Measurements from ENCODE around the gene NRF1. TPM values are rescaled to one million over a fixed set of nuclear protein-coding genes. Genes with fewer than 3 reads are reported as not detected.

Gene NRF1
- total RNA-seq, 1 experiment from 2014 or later: 19.3 TPM

DNA sequence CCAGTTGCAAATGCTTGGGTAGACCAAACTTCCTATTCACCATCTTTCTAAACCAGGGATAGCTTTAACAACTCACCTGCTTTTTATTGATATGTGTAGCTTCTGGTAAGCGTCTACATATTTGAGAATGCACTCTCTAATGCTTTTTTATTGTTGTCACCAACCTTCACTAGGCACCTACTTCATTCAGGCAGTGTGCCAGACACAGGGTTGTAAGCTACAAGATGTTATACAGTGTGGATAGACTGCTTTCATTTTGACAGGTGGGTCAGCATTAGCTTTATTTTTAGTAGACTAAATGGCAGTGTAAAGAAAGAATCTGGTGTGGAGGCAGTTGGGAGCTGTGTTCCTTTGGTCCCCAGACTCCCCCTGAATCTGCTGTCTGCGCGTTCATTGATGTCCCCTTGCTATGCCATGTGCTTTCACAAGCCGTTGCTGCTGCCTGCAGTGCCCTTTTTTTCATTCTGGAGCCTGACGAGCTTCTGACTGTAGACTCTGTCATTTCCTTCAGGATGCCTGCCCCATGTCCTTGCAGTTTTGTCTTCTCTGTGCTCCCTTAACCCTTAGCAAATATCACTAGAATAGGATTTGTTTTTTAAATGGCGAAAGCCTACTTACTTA lies 32.1 kb downstream of the NRF1 start:
- H3K4ac ChIP-seq (ENCODE audit: low read depth, low read length): no peak overlapping the region
- H2AK5ac ChIP-seq (ENCODE audit: insufficient read length, low read length): no peak overlapping the region
- no peaks in the 10 kb centered on the region for H3K27me3 ChIP-seq (ENCODE audit: insufficient read depth, low read length)
- H4K5ac ChIP-seq (ENCODE audit: insufficient read length, low read depth, low read length): no peak overlapping the region
- peaks cover 25 to 30% of the 10 kb centered on the region in 2 experiments for H3K4me1 Mint-ChIP-seq
- H2BK20ac ChIP-seq (ENCODE audit: low read depth, low read length, poor library complexity, severe bottlenecking): no peak overlapping the region
- no peak overlapping the region for H3K4me3 Mint-ChIP-seq
- H2AFZ ChIP-seq (ENCODE audit: low read length): no peak overlapping the region
- H3T11ph ChIP-seq (ENCODE audit: low read length): no peak overlapping the region
- no peak overlapping the region for H3K56ac ChIP-seq (ENCODE audit: insufficient read length, low read depth, low read length)
- no peak overlapping the region for H3K14ac ChIP-seq (ENCODE audit: insufficient read depth, low read length)
- no peak overlapping the region for H3K23ac ChIP-seq (ENCODE audit: insufficient read length, low read depth, low read length)
- H4K91ac ChIP-seq (ENCODE audit: insufficient read length, low read depth, low read length): no peak overlapping the region
- H2BK12ac ChIP-seq (ENCODE audit: insufficient read length, low read depth, low read length): no peak overlapping the region
- peaks cover 3% of the 10 kb centered on the region for H3K79me1 ChIP-seq (ENCODE audit: insufficient read depth, low read depth, low read length, poor library complexity, severe bottlenecking)
- H3K79me2 ChIP-seq (ENCODE audit: insufficient read depth, low read length): no peaks in the 10 kb centered on the region
- H4K8ac ChIP-seq (replicated peaks; ENCODE audit: insufficient read length, low read depth, low read length): no peak overlapping the region
- no peak overlapping the region for H2BK5ac ChIP-seq (ENCODE audit: insufficient read length, low read length)
- no peak overlapping the region for H3K18ac ChIP-seq (ENCODE audit: insufficient read length, low read depth, low read length)
- H2BK120ac ChIP-seq (ENCODE audit: low read depth, low read length, poor library complexity, severe bottlenecking): no peak overlapping the region
- no CpG with 5 or more reads among the region's 6 CpGs for WGBS (ENCODE audit: extremely low coverage, insufficient read length, low lambda C conversion rate)
- peak overlapping the region in 1 of 3 experiments; percentile 71; a peak in 2 of 7 replicates for H3K27ac Mint-ChIP-seq
- no peak overlapping the region for H3K4me2 ChIP-seq (ENCODE audit: insufficient read depth, insufficient read length, low read length)
- TF ChIP-seq, protein P1, sequence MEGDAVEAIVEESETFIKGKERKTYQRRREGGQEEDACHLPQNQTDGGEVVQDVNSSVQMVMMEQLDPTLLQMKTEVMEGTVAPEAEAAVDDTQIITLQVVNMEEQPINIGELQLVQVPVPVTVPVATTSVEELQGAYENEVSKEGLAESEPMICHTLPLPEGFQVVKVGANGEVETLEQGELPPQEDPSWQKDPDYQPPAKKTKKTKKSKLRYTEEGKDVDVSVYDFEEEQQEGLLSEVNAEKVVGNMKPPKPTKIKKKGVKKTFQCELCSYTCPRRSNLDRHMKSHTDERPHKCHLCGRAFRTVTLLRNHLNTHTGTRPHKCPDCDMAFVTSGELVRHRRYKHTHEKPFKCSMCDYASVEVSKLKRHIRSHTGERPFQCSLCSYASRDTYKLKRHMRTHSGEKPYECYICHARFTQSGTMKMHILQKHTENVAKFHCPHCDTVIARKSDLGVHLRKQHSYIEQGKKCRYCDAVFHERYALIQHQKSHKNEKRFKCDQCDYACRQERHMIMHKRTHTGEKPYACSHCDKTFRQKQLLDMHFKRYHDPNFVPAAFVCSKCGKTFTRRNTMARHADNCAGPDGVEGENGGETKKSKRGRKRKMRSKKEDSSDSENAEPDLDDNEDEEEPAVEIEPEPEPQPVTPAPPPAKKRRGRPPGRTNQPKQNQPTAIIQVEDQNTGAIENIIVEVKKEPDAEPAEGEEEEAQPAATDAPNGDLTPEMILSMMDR (conservative IDR thresholded peaks at IDR 0.05): no peak
- H3K4me1 ChIP-seq (ENCODE audit: insufficient read depth, low read length): peaks cover 2% of the 10 kb centered on the region; the same call in 1 of the 2 replicates
- no peak overlapping the region for H2BK15ac ChIP-seq (ENCODE audit: low read depth, low read length)
- no peaks in the 10 kb centered on the region for H3K9me3 ChIP-seq (ENCODE audit: control insufficient read depth, low read depth, low read length)
- no peaks in the 10 kb centered on the region for H3K23me2 ChIP-seq (ENCODE audit: insufficient read length, low read depth, low read length, poor library complexity, severe bottlenecking)
- H3K36me3 Mint-ChIP-seq (ENCODE audit: insufficient read depth in 1 of 3, low read depth in 3 of 3): peaks cover 3 to 8% (median 4%) of the 10 kb centered on the region in 3 experiments; a peak in 3 of 7 replicates
- no peak overlapping the region for H3K27ac ChIP-seq (ENCODE audit: insufficient read length, low read depth, low read length)
- no peaks in the 10 kb centered on the region for H4K20me1 ChIP-seq (ENCODE audit: control insufficient read depth, insufficient read depth, insufficient read length)
- peaks cover 2 to 3% of the 10 kb centered on the region in 2 experiments; a peak in 2 of 5 replicates for H3K9me3 Mint-ChIP-seq
- H3K9ac ChIP-seq (ENCODE audit: extremely low read depth, insufficient read length, low read length): no peak overlapping the region
- DNase-seq: no peak
- no peaks in the 10 kb centered on the region for H3K27me3 Mint-ChIP-seq (ENCODE audit: low read depth)
